Activated T-cell treated with anti-CD3 and anti-CD28 coated beads, Interleukin-2, amount 50 U/mL, for 48 hours (primary cell): Measurements from ENCODE around the gene DFFB.
A peak's percentile ranks its signal among the peaks of the same experiment; 100 is the strongest.

Source experiments
- DNase-seq, 2 experiments: peaks; one replicate each; pipeline ENCODE4 v3.0.0-alpha.2; 2020

Gene DFFB

GRCh38 chr1:3898994-3899753 is 41.9 kb downstream of the DFFB start:
- DNase-seq, result no peak

- no peak for DNase-seq
Measured at GRCh38 chr1:3899754-3900149, 42.5 kb downstream of the DFFB start.

- peak; percentile 92 to 94 for DNase-seq
Measured at GRCh38 chr1:3900150-3900968, 43.1 kb downstream of the DFFB start, which contains the start of gene C1orf174. Gene C1orf174, minus strand, starts transcription at chr1:3900272. Its CDS starts 86 bp downstream, at chr1:3900186.

GRCh38 chr1:3900969-3901529 is 43.8 kb downstream of the DFFB start:
- peak; percentile 97 for DNase-seq

- peak in 1 of 2 experiments; percentile 32 for DNase-seq
Measured at GRCh38 chr1:3902111-3902511, 44.8 kb downstream of the DFFB start.

GRCh38 chr1:3902571-3903091 is 45.4 kb downstream of the DFFB start:
- peak in 1 of 2 experiments; percentile 42 for DNase-seq

GRCh38 chr1:3903141-3904005 is 46.1 kb downstream of the DFFB start:
- peak in 1 of 2 experiments; percentile 41 for DNase-seq

- no peak for DNase-seq
Measured at GRCh38 chr1:3904006-3904842, 46.9 kb downstream of the DFFB start.

GRCh38 chr1:3904843-3905185 is 47.5 kb downstream of the DFFB start:
- no peak for DNase-seq

GRCh38 chr1:3905266-3905952 is 48.1 kb downstream of the DFFB start:
- no peak for DNase-seq

- no peak for DNase-seq
Measured at GRCh38 chr1:3905953-3906671, 48.8 kb downstream of the DFFB start.

GRCh38 chr1:3906672-3907020 is 49.4 kb downstream of the DFFB start:
- DNase-seq, result no peak

GRCh38 chr1:3907031-3907534 is 49.8 kb downstream of the DFFB start:
- peak in 1 of 2 experiments; percentile 66 for DNase-seq

- no peak for DNase-seq
Measured at GRCh38 chr1:3907621-3908165, 50.4 kb downstream of the DFFB start.

GRCh38 chr1:3908886-3909517 is 51.7 kb downstream of the DFFB start:
- no peak for DNase-seq

GRCh38 chr1:3909615-3910014 is 52.3 kb downstream of the DFFB start:
- no peak for DNase-seq

GRCh38 chr1:3910049-3910731 is 52.9 kb downstream of the DFFB start:
- no peak for DNase-seq
